GM23338 (cell line): ENCODE results near the gene LYVE1. TPM values are rescaled to one million over a fixed set of nuclear protein-coding genes. Genes with fewer than 3 reads are reported as not detected.
A peak's percentile ranks its signal among the peaks of the same experiment; 100 is the strongest.

Experiments used
- ATAC-seq: fragments of 200-7000 bp; cut with Tn5 transposase; 3 replicates; pipeline ENCODE4 v1.9.1; 2020
- DNase-seq: peaks from one replicate; pipeline ENCODE4 v3.0.0-alpha.2; 2015; ENCODE audit warnings: low spot score
- H2AFZ ChIP-seq: fragments of 200-600 bp; sonication (generic); 2 replicates; pipeline ENCODE4 v1.8.0; 2016; ENCODE audit warnings: antibody characterized with exemption, mild to moderate bottlenecking, moderate library complexity
- H3F3A ChIP-seq: fragments of 200-600 bp; sonication (generic); replicated peaks from 2 replicates; pipeline ENCODE4 v1.8.0; 2017; ENCODE audit warnings: antibody characterized with exemption, mixed run types, low read depth
- H3K27ac ChIP-seq: fragments of 200-600 bp; sonication (generic); 2 replicates; pipeline ENCODE4 v1.6.1; 2016; ENCODE audit warnings: low read depth
- H3K27me3 ChIP-seq: fragments of 200-600 bp; sonication (generic); 2 replicates; pipeline ENCODE4 v1.8.0; 2016; ENCODE audit warnings: mild to moderate bottlenecking, mixed run types, moderate library complexity; ENCODE audit not compliant: insufficient read depth
- H3K36me3 ChIP-seq: fragments of 200-600 bp; sonication (generic); 2 replicates; pipeline ENCODE4 v1.8.0; 2016; ENCODE audit warnings: mild to moderate bottlenecking; ENCODE audit not compliant: insufficient read depth
- H3K4me1 ChIP-seq: fragments of 200-600 bp; sonication (generic); 2 replicates; pipeline ENCODE4 v1.8.0; 2016; ENCODE audit warnings: mild to moderate bottlenecking, moderate library complexity; ENCODE audit not compliant: insufficient read depth
- H3K4me2 ChIP-seq: fragments of 200-600 bp; sonication (generic); 2 replicates; pipeline ENCODE4 v1.7.1; 2017; ENCODE audit warnings: mixed run types
- H3K4me3 ChIP-seq: fragments of 200-600 bp; sonication (generic); 2 replicates; pipeline ENCODE4 v1.6.1; 2016; ENCODE audit warnings: mixed run types
- H3K79me2 ChIP-seq: fragments of 200-600 bp; sonication (generic); replicated peaks from 2 replicates; pipeline ENCODE4 v1.8.0; 2017; ENCODE audit warnings: mild to moderate bottlenecking; ENCODE audit not compliant: insufficient read depth
- H3K9me2 ChIP-seq: fragments of 200-600 bp; sonication (generic); 2 replicates; pipeline ENCODE4 v1.8.0; 2017; ENCODE audit not compliant: insufficient read depth
- H4K20me1 ChIP-seq: fragments of 200-600 bp; sonication (generic); replicated peaks from 2 replicates; pipeline ENCODE4 v1.8.0; 2017; ENCODE audit warnings: mild to moderate bottlenecking; ENCODE audit not compliant: insufficient read depth
- H3K27ac Mint-ChIP-seq: 2 replicates; pipeline ENCODE4 v1.8.0; 2020; ENCODE audit warnings: inconsistent platforms, mild to moderate bottlenecking, moderate library complexity, mixed read lengths
- H3K27me3 Mint-ChIP-seq: 3 replicates; pipeline ENCODE4 v1.8.0; 2022; ENCODE audit warnings: low read depth, mild to moderate bottlenecking, moderate library complexity, mixed read lengths, inconsistent platforms; ENCODE audit not compliant: insufficient read depth, poor library complexity
- H3K36me3 Mint-ChIP-seq: 3 replicates; pipeline ENCODE4 v1.8.0; 2021; ENCODE audit warnings: low read depth, mild to moderate bottlenecking, inconsistent platforms, moderate library complexity, mixed read lengths
- H3K4me1 Mint-ChIP-seq: 3 replicates; pipeline ENCODE4 v1.8.0; 2020; ENCODE audit warnings: mild to moderate bottlenecking, inconsistent platforms, mixed read lengths
- H3K4me3 Mint-ChIP-seq: 3 replicates; pipeline ENCODE4 v1.8.0; 2021; ENCODE audit warnings: moderate library complexity, mild to moderate bottlenecking, inconsistent platforms, mixed read lengths
- H3K9me3 Mint-ChIP-seq: 3 replicates; pipeline ENCODE4 v1.8.0; 2020; ENCODE audit warnings: moderate library complexity, mild to moderate bottlenecking, inconsistent platforms, mixed read lengths
- EZH2phosphoT487 ChIP-seq: fragments of 200-600 bp; sonication (generic); IDR thresholded peaks from one replicate; pipeline ENCODE4 v1.8.1; 2018; ENCODE audit warnings: antibody characterized with exemption; ENCODE audit not compliant: unreplicated experiment
- NANOG ChIP-seq: IDR thresholded peaks from 2 replicates; pipeline ENCODE4 v1.6.1; 2016; ENCODE audit warnings: antibody characterized with exemption, borderline replicate concordance
- POLR2AphosphoS5 ChIP-seq: IDR thresholded peaks from 2 replicates; pipeline ENCODE4 v1.6.1; 2016; ENCODE audit warnings: antibody characterized with exemption, low read depth
- STAT1 ChIP-seq: IDR thresholded peaks from one replicate; pipeline ENCODE4 v1.6.1; 2016; ENCODE audit warnings: antibody characterized with exemption; ENCODE audit not compliant: unreplicated experiment
- ZNF114 ChIP-seq: fragments of 250-450 bp; sonication (Bioruptor Pico); IDR thresholded peaks from 2 replicates; pipeline ENCODE4 v1.5.0; 2020; ENCODE audit warnings: mild to moderate bottlenecking, moderate library complexity
- ZNF331 ChIP-seq: fragments of 250-450 bp; sonication (Bioruptor Pico); IDR thresholded peaks from 2 replicates; pipeline ENCODE4 v1.5.0; 2020; ENCODE audit warnings: low read depth, mild to moderate bottlenecking, moderate library complexity
- polyA plus RNA-seq: library from polyadenylated mRNA; unstranded; fragments of >200 nt; fragmentation: Nextera tagmentation; extraction: Ambion mirVana; gene quantifications from 2 replicates; pipeline ENCODE4 v1.2.1, GENCODE V29; 2016
- total RNA-seq: library from RNA; depleted of rRNA; stranded (reverse); fragments of >200 nt; shearing (Covaris generic); gene quantifications from 2 replicates; pipeline ENCODE4 v1.2.3, GENCODE V29; 2014
- TF ChIP-seq, protein P1 (sequence below): fragments of 250-450 bp; sonication (Bioruptor Pico); IDR thresholded peaks from 2 replicates; pipeline ENCODE4 v1.5.0; 2020; ENCODE audit warnings: mild to moderate bottlenecking, moderate library complexity
- TF ChIP-seq, protein P2 (sequence below), 2 experiments: fragments of 200-600 bp in 1 of 2; sonication (generic) in 1 of 2; conservative IDR thresholded peaks; 2 replicates each; pipeline versions ENCODE4 v1.5.1 to v1.6.1; 2016 to 2017; ENCODE audit warnings: antibody characterized with exemption in 2 of 2, low read depth in 2 of 2, mild to moderate bottlenecking in 2 of 2, moderate library complexity in 1 of 2
- TF ChIP-seq, protein P3 (sequence below): IDR thresholded peaks from 2 replicates; pipeline ENCODE4 v1.6.1; 2016; ENCODE audit warnings: antibody characterized with exemption

Gene LYVE1
- total and polyA plus RNA-seq, 2 experiments from 2014 or later, result 0.94 TPM; not detected in 1

DNA sequence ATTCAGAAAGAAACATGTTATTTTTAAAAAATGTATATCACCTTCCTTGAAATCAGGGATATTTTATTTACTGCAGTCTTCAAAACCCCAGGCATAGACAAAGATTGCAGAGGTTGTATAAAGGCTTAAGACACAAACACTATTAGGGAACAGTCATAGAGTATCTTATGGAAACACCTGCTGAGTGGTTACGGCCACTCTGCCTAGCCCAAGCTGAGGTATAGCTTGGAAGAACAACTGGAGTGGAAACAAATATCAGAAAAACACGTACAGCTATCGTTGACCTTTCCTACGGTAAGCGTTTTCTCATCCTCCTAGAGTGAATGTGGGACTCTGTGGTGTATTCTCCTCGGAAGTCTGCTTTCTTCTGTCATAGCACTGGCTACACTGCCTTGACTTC lies 30.4 kb upstream of the LYVE1 start:
- no peaks in the 10 kb centered on the region for H3K4me1 ChIP-seq
- no peak overlapping the region for H3K27ac ChIP-seq
- Mint-ChIP-seq H3K4me3 (no peak overlapping the region), H3K9me3 (peaks cover 2% of the 10 kb centered on the region; the same call in 1 of the 3 replicates), H3K27me3 (peaks cover 2% of the 10 kb centered on the region), H3K36me3 (no peaks in the 10 kb centered on the region), H3K27ac (no peak overlapping the region), H3K4me1 (no peaks in the 10 kb centered on the region)
- no peaks in the 10 kb centered on the region for H3K79me2 ChIP-seq
- H3K4me3 ChIP-seq, result no peak overlapping the region
- no peaks in the 10 kb centered on the region for H4K20me1 ChIP-seq
- TF ChIP-seq POLR2AphosphoS5, result no peak
- TF ChIP-seq, protein P1, sequence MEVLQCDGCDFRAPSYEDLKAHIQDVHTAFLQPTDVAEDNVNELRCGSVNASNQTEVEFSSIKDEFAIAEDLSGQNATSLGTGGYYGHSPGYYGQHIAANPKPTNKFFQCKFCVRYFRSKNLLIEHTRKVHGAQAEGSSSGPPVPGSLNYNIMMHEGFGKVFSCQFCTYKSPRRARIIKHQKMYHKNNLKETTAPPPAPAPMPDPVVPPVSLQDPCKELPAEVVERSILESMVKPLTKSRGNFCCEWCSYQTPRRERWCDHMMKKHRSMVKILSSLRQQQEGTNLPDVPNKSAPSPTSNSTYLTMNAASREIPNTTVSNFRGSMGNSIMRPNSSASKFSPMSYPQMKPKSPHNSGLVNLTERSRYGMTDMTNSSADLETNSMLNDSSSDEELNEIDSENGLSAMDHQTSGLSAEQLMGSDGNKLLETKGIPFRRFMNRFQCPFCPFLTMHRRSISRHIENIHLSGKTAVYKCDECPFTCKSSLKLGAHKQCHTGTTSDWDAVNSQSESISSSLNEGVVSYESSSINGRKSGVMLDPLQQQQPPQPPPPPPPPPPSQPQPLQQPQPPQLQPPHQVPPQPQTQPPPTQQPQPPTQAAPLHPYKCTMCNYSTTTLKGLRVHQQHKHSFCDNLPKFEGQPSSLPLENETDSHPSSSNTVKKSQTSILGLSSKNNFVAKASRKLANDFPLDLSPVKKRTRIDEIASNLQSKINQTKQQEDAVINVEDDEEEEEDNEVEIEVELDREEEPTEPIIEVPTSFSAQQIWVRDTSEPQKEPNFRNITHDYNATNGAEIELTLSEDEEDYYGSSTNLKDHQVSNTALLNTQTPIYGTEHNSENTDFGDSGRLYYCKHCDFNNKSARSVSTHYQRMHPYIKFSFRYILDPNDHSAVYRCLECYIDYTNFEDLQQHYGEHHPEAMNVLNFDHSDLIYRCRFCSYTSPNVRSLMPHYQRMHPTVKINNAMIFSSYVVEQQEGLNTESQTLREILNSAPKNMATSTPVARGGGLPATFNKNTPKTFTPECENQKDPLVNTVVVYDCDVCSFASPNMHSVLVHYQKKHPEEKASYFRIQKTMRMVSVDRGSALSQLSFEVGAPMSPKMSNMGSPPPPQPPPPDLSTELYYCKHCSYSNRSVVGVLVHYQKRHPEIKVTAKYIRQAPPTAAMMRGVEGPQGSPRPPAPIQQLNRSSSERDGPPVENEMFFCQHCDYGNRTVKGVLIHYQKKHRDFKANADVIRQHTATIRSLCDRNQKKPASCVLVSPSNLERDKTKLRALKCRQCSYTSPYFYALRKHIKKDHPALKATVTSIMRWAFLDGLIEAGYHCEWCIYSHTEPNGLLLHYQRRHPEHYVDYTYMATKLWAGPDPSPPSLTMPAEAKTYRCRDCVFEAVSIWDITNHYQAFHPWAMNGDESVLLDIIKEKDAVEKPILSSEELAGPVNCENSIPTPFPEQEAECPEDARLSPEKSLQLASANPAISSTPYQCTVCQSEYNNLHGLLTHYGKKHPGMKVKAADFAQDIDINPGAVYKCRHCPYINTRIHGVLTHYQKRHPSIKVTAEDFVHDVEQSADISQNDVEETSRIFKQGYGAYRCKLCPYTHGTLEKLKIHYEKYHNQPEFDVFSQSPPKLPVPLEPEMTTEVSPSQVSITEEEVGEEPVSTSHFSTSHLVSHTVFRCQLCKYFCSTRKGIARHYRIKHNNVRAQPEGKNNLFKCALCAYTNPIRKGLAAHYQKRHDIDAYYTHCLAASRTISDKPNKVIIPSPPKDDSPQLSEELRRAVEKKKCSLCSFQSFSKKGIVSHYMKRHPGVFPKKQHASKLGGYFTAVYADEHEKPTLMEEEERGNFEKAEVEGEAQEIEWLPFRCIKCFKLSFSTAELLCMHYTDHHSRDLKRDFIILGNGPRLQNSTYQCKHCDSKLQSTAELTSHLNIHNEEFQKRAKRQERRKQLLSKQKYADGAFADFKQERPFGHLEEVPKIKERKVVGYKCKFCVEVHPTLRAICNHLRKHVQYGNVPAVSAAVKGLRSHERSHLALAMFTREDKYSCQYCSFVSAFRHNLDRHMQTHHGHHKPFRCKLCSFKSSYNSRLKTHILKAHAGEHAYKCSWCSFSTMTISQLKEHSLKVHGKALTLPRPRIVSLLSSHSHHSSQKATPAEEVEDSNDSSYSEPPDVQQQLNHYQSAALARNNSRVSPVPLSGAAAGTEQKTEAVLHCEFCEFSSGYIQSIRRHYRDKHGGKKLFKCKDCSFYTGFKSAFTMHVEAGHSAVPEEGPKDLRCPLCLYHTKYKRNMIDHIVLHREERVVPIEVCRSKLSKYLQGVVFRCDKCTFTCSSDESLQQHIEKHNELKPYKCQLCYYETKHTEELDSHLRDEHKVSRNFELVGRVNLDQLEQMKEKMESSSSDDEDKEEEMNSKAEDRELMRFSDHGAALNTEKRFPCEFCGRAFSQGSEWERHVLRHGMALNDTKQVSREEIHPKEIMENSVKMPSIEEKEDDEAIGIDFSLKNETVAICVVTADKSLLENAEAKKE, result no peak
- no peaks in the 10 kb centered on the region for H3F3A ChIP-seq
- H2AFZ ChIP-seq, result no peak overlapping the region
- H3K36me3 ChIP-seq, result no peaks in the 10 kb centered on the region
- no peaks in the 10 kb centered on the region for H3K27me3 ChIP-seq
- DNase-seq (no peak), ATAC-seq (no peak)
- no peaks in the 10 kb centered on the region for H3K9me2 ChIP-seq
- H3K4me2 ChIP-seq, result no peak overlapping the region

DNA sequence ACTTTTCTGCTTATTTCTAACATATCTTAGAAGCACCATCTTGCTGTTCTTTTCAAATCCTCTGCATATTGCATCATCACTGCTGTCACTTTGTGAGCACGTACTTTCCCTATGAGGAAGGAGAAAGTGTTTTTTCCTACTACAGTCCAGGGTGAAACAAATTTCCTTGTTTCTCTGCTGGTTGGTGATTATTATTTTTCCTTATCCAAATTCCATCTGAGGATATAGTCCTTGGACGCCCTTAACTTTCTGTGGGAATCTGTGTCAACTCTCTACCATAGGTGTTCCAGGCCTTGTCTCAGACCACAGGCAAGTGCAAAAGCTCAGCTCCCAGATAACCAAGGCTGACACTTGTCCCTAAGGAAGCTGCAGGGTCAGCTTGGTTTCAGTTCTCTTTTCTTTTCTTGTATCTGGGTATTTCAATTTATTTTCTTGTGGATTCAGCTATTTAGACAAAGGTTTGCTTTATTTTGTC lies 29.4 kb upstream of the LYVE1 start:
- Histone ChIP-seq H3K4me2 (no peak overlapping the region), H3K79me2 (no peaks in the 10 kb centered on the region), H3F3A (no peaks in the 10 kb centered on the region), H3K27ac (no peak overlapping the region), H3K9me2 (no peaks in the 10 kb centered on the region), H3K27me3 (no peaks in the 10 kb centered on the region), H2AFZ (no peak overlapping the region), H3K36me3 (no peaks in the 10 kb centered on the region), H3K4me3 (no peak overlapping the region), H3K4me1 (no peaks in the 10 kb centered on the region; the same call in 1 of the 2 replicates), H4K20me1 (no peaks in the 10 kb centered on the region)
- no peak for ATAC-seq
- Mint-ChIP-seq H3K36me3 (no peaks in the 10 kb centered on the region), H3K4me1 (no peaks in the 10 kb centered on the region), H3K4me3 (no peak overlapping the region), H3K27ac (0 out of 2 replicates have a peak overlapping the region, but pooled peaks have one; percentile 5), H3K9me3 (peaks cover 2% of the 10 kb centered on the region; the same call in 1 of the 3 replicates), H3K27me3 (peaks cover 2% of the 10 kb centered on the region)
- DNase-seq, result no peak
- TF ChIP-seq EZH2phosphoT487 (no peak), ZNF331 (CRISPR knock-in tag) (no peak), POLR2AphosphoS5 (no peak), STAT1 (no peak), ZNF114 (CRISPR knock-in tag) (no peak), NANOG (no peak)
- TF ChIP-seq, protein P2, sequence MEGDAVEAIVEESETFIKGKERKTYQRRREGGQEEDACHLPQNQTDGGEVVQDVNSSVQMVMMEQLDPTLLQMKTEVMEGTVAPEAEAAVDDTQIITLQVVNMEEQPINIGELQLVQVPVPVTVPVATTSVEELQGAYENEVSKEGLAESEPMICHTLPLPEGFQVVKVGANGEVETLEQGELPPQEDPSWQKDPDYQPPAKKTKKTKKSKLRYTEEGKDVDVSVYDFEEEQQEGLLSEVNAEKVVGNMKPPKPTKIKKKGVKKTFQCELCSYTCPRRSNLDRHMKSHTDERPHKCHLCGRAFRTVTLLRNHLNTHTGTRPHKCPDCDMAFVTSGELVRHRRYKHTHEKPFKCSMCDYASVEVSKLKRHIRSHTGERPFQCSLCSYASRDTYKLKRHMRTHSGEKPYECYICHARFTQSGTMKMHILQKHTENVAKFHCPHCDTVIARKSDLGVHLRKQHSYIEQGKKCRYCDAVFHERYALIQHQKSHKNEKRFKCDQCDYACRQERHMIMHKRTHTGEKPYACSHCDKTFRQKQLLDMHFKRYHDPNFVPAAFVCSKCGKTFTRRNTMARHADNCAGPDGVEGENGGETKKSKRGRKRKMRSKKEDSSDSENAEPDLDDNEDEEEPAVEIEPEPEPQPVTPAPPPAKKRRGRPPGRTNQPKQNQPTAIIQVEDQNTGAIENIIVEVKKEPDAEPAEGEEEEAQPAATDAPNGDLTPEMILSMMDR (conservative IDR thresholded peaks at IDR 0.05; ENCODE audit: low read depth in 2 of 2), result no peak
- TF ChIP-seq, protein P3, sequence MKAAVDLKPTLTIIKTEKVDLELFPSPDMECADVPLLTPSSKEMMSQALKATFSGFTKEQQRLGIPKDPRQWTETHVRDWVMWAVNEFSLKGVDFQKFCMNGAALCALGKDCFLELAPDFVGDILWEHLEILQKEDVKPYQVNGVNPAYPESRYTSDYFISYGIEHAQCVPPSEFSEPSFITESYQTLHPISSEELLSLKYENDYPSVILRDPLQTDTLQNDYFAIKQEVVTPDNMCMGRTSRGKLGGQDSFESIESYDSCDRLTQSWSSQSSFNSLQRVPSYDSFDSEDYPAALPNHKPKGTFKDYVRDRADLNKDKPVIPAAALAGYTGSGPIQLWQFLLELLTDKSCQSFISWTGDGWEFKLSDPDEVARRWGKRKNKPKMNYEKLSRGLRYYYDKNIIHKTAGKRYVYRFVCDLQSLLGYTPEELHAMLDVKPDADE, result no peak
